ENCODE measurements around the gene ALOX12. TPM values are rescaled to one million over a fixed set of nuclear protein-coding genes. Genes with fewer than 3 reads are reported as not detected.

Gene ALOX12
- polyA plus RNA-seq, 1 donor (not counting 4 experiments of a cell fraction or from before 2014, with no cell fraction given), result 0.35 TPM

- Histone ChIP-seq H3K27me3 (ENCODE audit: control insufficient read depth, extremely low read depth, insufficient read depth, low read length) (no peaks in the 10 kb centered on the region), H3K9me1 (ENCODE audit: control insufficient read depth, extremely low read depth, insufficient read depth, low read length) (no peaks in the 10 kb centered on the region), H3K4me1 (ENCODE audit: control insufficient read depth, extremely low read depth, insufficient read depth, low read length) (peaks cover 8% of the 10 kb centered on the region), H3K79me2 (ENCODE audit: control insufficient read depth, insufficient read depth, low read length) (no peaks in the 10 kb centered on the region), H3K27ac (ENCODE audit: control insufficient read depth, insufficient read depth, low read length) (no peak overlapping the region), H2AFZ (ENCODE audit: control insufficient read depth, low read length) (peak overlapping the region; percentile 72), H3K9ac (ENCODE audit: control insufficient read depth, extremely low read depth, insufficient read depth, low read length) (no peak overlapping the region), H3K36me3 (ENCODE audit: control insufficient read depth in 2 of 2, extremely low read depth in 1 of 2, insufficient read depth in 2 of 2, low read length in 2 of 2) (peaks cover 4 to 5% of the 10 kb centered on the region in 2 experiments), H3K4me2 (ENCODE audit: control insufficient read depth, extremely low read depth, insufficient read depth, low read depth, low read length) (peak overlapping the region; percentile 82), H3K9me3 (ENCODE audit: control insufficient read depth, low read depth, low read length) (no peaks in the 10 kb centered on the region), H4K20me1 (ENCODE audit: control insufficient read depth, extremely low read depth, insufficient read depth, low read length) (no peaks in the 10 kb centered on the region), H3K4me3 (ENCODE audit: control insufficient read depth in 2 of 3, extremely low read depth in 1 of 3, insufficient read depth in 2 of 3, low read depth in 1 of 3, low read length in 3 of 3) (peak overlapping the region; percentile 58 to 73 (median 59))
- dilution Hi-C loops (cut with MboI; ENCODE audit: extremely low pct_ligation_motif_present, low sequenced_read_pairs), result no loop called here
- TF ChIP-seq EZH2 (IDR thresholded peaks at IDR 0.05; ENCODE audit: low read length) (no peak), CTCF (optimal IDR thresholded peaks at IDR 0.05 in 1 of 3, IDR thresholded peaks at IDR 0.05 in 1 of 3, conservative IDR thresholded peaks at IDR 0.05 in 1 of 3; ENCODE audit: extremely low read depth in 1 of 3, insufficient read depth in 2 of 3, low read length in 3 of 3) (no peak)
- DNase-seq (ENCODE audit: low read depth, low spot score) (no peak), FAIRE-seq (no peak)
These were observed 1.1 kb upstream of the ALOX12 start for GRCh38 chr17:6994666-6995256.

- DNase-seq (ENCODE audit: low read depth, low spot score), result no peak
- Histone ChIP-seq H3K9me1 (ENCODE audit: control insufficient read depth, extremely low read depth, insufficient read depth, low read length) (no peaks in the 10 kb centered on the region), H3K27ac (ENCODE audit: control insufficient read depth, insufficient read depth, low read length) (no peak overlapping the region), H3K79me2 (ENCODE audit: control insufficient read depth, insufficient read depth, low read length) (no peaks in the 10 kb centered on the region), H3K27me3 (ENCODE audit: control insufficient read depth, extremely low read depth, insufficient read depth, low read length) (no peaks in the 10 kb centered on the region), H3K36me3 (ENCODE audit: control insufficient read depth in 2 of 2, extremely low read depth in 1 of 2, insufficient read depth in 2 of 2, low read length in 2 of 2) (peaks cover 8 to 14% of the 10 kb centered on the region in 2 experiments), H3K9me3 (ENCODE audit: control insufficient read depth, low read depth, low read length) (no peaks in the 10 kb centered on the region), H4K20me1 (ENCODE audit: control insufficient read depth, extremely low read depth, insufficient read depth, low read length) (no peaks in the 10 kb centered on the region), H3K9ac (ENCODE audit: control insufficient read depth, extremely low read depth, insufficient read depth, low read length) (peak overlapping the region; percentile 63), H2AFZ (ENCODE audit: control insufficient read depth, low read length) (no peak overlapping the region), H3K4me3 (ENCODE audit: control insufficient read depth in 2 of 3, extremely low read depth in 1 of 3, insufficient read depth in 2 of 3, low read depth in 1 of 3, low read length in 3 of 3) (peak overlapping the region; percentile 58 to 73 (median 59)), H3K4me1 (ENCODE audit: control insufficient read depth, extremely low read depth, insufficient read depth, low read length) (peaks cover 8% of the 10 kb centered on the region), H3K4me2 (ENCODE audit: control insufficient read depth, extremely low read depth, insufficient read depth, low read depth, low read length) (peak overlapping the region; percentile 82)
- dilution Hi-C loops (cut with MboI; ENCODE audit: extremely low pct_ligation_motif_present, low sequenced_read_pairs), result no loop called here
- TF ChIP-seq CTCF (optimal IDR thresholded peaks at IDR 0.05 in 1 of 3, IDR thresholded peaks at IDR 0.05 in 1 of 3, conservative IDR thresholded peaks at IDR 0.05 in 1 of 3; ENCODE audit: extremely low read depth in 1 of 3, insufficient read depth in 2 of 3, low read length in 3 of 3), result no peak
- TF ChIP-seq EZH2 (IDR thresholded peaks at IDR 0.05; ENCODE audit: low read length), result no peak
- no peak for FAIRE-seq
These were observed 585 bp downstream of the ALOX12 start for GRCh38 chr17:6996256-6997011.

Data from keratinocyte (primary cell).